ENCODE results near the gene ODC1. TPM values are rescaled to one million over a fixed set of nuclear protein-coding genes. Genes with fewer than 3 reads are reported as not detected.

ODC1 gene
- total RNA-seq, 1 donor from 2014 or later = 273 TPM

GRCh38 chr2:10406491-10407188, 41.5 kb downstream of the ODC1 start:
- peaks cover 8% of the 10 kb centered on the region for H3K36me3 Mint-ChIP-seq (ENCODE audit: low read depth)
- H3K9me3 Mint-ChIP-seq = no peaks in the 10 kb centered on the region
- no peak overlapping the region for H3K4me3 Mint-ChIP-seq

GRCh38 chr2:10406016-10406415, 42.1 kb downstream of the ODC1 start:
- no peak for DNase-seq
- Mint-ChIP-seq H3K4me3 (no peak overlapping the region), H3K4me1 (peaks cover 46% of the 10 kb centered on the region), H3K36me3 (ENCODE audit: low read depth) (peaks cover 12% of the 10 kb centered on the region), H3K9me3 (no peaks in the 10 kb centered on the region), H3K27ac (no peak overlapping the region), H3K27me3 (no peaks in the 10 kb centered on the region)
- intact Hi-C loops (cut with micrococcal nuclease) = loop anchor here (2.0 kb wide), 1 partner anchor 23 kb away; no protein-coding TSS in a partner anchor

More at GRCh38 chr2:10406491-10407188, 41.5 kb downstream of the ODC1 start:
- Mint-ChIP-seq H3K4me1 (peaks cover 42% of the 10 kb centered on the region), H3K27me3 (no peaks in the 10 kb centered on the region), H3K27ac (no peak overlapping the region)
- DNase-seq = no peak
- intact Hi-C loops (cut with micrococcal nuclease) = loop anchor here (2.0 kb wide), 1 partner anchor 24 kb away; no protein-coding TSS in a partner anchor

- H3K27me3 Mint-ChIP-seq = no peaks in the 10 kb centered on the region
- H3K4me3 Mint-ChIP-seq = no peak overlapping the region
- intact Hi-C loops (cut with micrococcal nuclease) = no loop called here
- peaks cover 50% of the 10 kb centered on the region for H3K4me1 Mint-ChIP-seq
- no peaks in the 10 kb centered on the region for H3K9me3 Mint-ChIP-seq
- H3K36me3 Mint-ChIP-seq (ENCODE audit: low read depth) = peaks cover 16% of the 10 kb centered on the region
- DNase-seq = no peak
- no peak overlapping the region for H3K27ac Mint-ChIP-seq
Measured at GRCh38 chr2:10405448-10405847, 42.7 kb downstream of the ODC1 start.

- H3K4me1 Mint-ChIP-seq = peaks cover 55% of the 10 kb centered on the region
- H3K27ac Mint-ChIP-seq = no peak overlapping the region
Measured at GRCh38 chr2:10404324-10405143, 43.6 kb downstream of the ODC1 start.

GRCh38 chr2:10402653-10403215, 45.4 kb downstream of the ODC1 start:
- no peak overlapping the region for H3K27ac Mint-ChIP-seq
- no peaks in the 10 kb centered on the region for H3K27me3 Mint-ChIP-seq
- H3K4me1 Mint-ChIP-seq = peaks cover 41% of the 10 kb centered on the region
- peaks cover 33% of the 10 kb centered on the region for H3K36me3 Mint-ChIP-seq (ENCODE audit: low read depth)
- DNase-seq = no peak
- intact Hi-C loops (cut with micrococcal nuclease) = no loop called here
- no peak overlapping the region for H3K4me3 Mint-ChIP-seq
- H3K9me3 Mint-ChIP-seq = no peaks in the 10 kb centered on the region

More at GRCh38 chr2:10404324-10405143, 43.6 kb downstream of the ODC1 start:
- Mint-ChIP-seq H3K4me3 (no peak overlapping the region), H3K36me3 (ENCODE audit: low read depth) (peaks cover 25% of the 10 kb centered on the region), H3K27me3 (no peaks in the 10 kb centered on the region), H3K9me3 (no peaks in the 10 kb centered on the region)
- intact Hi-C loops (cut with micrococcal nuclease) = no loop called here
- no peak for DNase-seq

- Mint-ChIP-seq H3K36me3 (ENCODE audit: low read depth) (peaks cover 33% of the 10 kb centered on the region), H3K4me3 (no peak overlapping the region), H3K27ac (peak overlapping the region; percentile 41), H3K4me1 (peaks cover 35% of the 10 kb centered on the region), H3K27me3 (no peaks in the 10 kb centered on the region), H3K9me3 (no peaks in the 10 kb centered on the region)
- intact Hi-C loops (cut with micrococcal nuclease) = no loop called here
- no peak for DNase-seq
Measured at GRCh38 chr2:10402062-10402585, 46.0 kb downstream of the ODC1 start.

DNA sequence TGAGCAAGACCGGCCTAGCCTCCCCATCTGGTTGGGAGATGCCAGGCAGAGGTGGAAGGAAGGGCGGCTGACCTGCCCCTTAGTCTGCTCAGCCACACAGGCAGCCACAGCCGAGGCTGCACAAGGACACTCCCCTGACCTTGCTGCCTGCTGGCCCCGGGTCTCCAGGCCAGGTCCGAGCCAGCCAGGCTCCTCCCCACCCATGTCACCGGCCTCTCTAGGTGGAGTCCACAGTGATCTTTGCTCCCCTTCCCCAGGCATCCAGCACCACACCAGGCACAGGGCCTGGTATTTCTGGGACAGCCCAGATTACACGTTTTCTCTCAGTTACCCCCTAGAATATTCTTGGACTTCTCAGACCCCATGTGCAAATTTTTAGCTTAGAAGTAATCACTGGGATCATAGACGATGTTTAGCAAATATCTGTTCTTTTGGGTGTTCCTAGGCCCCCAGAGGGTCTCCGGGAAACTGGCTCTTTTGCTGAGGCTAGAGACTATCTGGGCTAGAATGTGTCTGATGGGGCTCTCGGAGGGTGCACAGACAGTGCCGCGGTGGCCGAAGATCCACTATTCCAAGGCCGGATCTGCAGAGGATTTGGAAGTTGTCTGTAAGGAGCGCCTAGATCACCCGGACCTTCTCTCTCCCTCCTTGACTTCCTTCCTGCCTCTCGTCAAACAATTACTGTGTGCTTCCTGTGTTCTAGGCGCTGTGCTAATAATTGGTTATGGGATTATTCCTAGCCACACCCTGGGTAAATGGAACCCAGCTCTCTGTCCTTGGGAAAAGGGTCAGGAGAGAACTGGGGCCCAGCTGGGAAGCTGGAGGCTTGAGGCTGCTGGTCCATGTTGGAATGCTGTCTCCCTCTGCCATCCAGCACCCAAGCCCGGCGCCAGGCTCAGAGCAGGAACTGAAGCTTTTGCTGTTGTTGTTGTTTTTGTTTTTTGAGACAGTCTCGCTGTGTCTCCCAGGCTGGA, 46.9 kb downstream of the ODC1 start:
- no peak for DNase-seq
- peak overlapping the region; percentile 60 for H3K27ac Mint-ChIP-seq
- H3K36me3 Mint-ChIP-seq (ENCODE audit: low read depth) = peaks cover 29% of the 10 kb centered on the region
- intact Hi-C loops (cut with micrococcal nuclease) = loop anchor here (1.0 kb wide), 1 partner anchor 7 kb away; no protein-coding TSS in a partner anchor
- H3K9me3 Mint-ChIP-seq = no peaks in the 10 kb centered on the region
- H3K4me3 Mint-ChIP-seq = no peak overlapping the region
- H3K27me3 Mint-ChIP-seq = no peaks in the 10 kb centered on the region
- H3K4me1 Mint-ChIP-seq = peaks cover 27% of the 10 kb centered on the region

DNA sequence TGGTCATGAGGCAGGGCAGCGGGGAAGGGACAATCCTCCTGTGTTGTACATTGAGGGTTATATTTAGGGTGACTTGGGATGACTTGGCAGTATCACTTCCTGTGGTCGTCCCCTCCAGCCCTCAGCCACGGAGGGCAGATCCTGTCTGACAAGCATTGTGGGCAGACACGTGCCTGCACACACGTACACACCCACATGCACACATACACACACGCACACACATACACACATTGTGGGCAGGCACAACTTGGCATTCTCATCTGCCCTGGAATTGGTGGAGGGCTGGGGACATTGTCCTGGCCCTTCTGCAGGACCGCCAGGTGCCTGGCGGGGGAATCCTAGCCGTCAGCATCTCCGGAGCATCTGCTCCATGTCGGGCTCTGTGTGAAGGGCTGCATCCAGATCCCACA, 47.6 kb downstream of the ODC1 start:
- H3K36me3 Mint-ChIP-seq (ENCODE audit: low read depth) = peaks cover 29% of the 10 kb centered on the region

GRCh38 chr2:10400002-10400401, 48.1 kb downstream of the ODC1 start:
- Mint-ChIP-seq H3K27ac (peak overlapping the region; percentile 75), H3K4me3 (no peak overlapping the region), H3K27me3 (no peaks in the 10 kb centered on the region), H3K36me3 (ENCODE audit: low read depth) (peaks cover 29% of the 10 kb centered on the region), H3K9me3 (no peaks in the 10 kb centered on the region), H3K4me1 (peaks cover 22% of the 10 kb centered on the region)
- DNase-seq = no peak
- intact Hi-C loops (cut with micrococcal nuclease) = loop anchor here (1.0 kb wide), 1 partner anchor 8 kb away; no protein-coding TSS in a partner anchor

More for the DNA sequence above, 47.6 kb downstream of the ODC1 start:
- Mint-ChIP-seq H3K27me3 (no peaks in the 10 kb centered on the region), H3K4me3 (peak overlapping the region; percentile 4), H3K27ac (peak overlapping the region; percentile 60), H3K4me1 (peaks cover 22% of the 10 kb centered on the region), H3K9me3 (no peaks in the 10 kb centered on the region)
- DNase-seq = peak; percentile 69
- intact Hi-C loops (cut with micrococcal nuclease) = loop anchor here (1.0 kb wide), 1 partner anchor 8 kb away; no protein-coding TSS in a partner anchor

DNA sequence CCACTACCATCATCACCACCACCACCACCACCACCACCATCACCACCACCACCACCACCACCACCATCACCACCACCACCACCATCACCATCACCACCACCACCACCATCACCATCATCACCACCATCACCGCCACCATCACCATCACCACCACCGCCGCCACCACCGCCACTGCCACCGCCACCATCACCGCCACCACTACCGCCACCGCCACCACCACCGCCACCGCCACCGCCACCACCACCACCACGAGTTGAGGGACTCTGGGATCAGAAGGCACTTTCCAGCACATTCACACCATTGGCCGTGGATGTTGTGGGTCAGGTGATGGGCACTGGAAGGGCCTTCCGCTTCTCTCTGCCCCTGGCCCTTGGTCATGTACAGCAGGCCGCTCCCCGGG, 48.8 kb downstream of the ODC1 start:
- H3K4me1 Mint-ChIP-seq = peaks cover 23% of the 10 kb centered on the region
- H3K9me3 Mint-ChIP-seq = no peaks in the 10 kb centered on the region
- DNase-seq = no peak
- H3K27me3 Mint-ChIP-seq = no peaks in the 10 kb centered on the region
- intact Hi-C loops (cut with micrococcal nuclease) = no loop called here
- no peak overlapping the region for H3K4me3 Mint-ChIP-seq
- H3K36me3 Mint-ChIP-seq (ENCODE audit: low read depth) = peaks cover 29% of the 10 kb centered on the region
- H3K27ac Mint-ChIP-seq = peak overlapping the region; percentile 75

- Mint-ChIP-seq H3K27ac (no peak overlapping the region), H3K4me1 (peaks cover 20% of the 10 kb centered on the region), H3K9me3 (no peaks in the 10 kb centered on the region), H3K4me3 (no peak overlapping the region), H3K36me3 (ENCODE audit: low read depth) (peaks cover 27% of the 10 kb centered on the region), H3K27me3 (no peaks in the 10 kb centered on the region)
- no peak for DNase-seq
- intact Hi-C loops (cut with micrococcal nuclease) = no loop called here
Measured at GRCh38 chr2:10398496-10398895, 49.6 kb downstream of the ODC1 start.

DNA sequence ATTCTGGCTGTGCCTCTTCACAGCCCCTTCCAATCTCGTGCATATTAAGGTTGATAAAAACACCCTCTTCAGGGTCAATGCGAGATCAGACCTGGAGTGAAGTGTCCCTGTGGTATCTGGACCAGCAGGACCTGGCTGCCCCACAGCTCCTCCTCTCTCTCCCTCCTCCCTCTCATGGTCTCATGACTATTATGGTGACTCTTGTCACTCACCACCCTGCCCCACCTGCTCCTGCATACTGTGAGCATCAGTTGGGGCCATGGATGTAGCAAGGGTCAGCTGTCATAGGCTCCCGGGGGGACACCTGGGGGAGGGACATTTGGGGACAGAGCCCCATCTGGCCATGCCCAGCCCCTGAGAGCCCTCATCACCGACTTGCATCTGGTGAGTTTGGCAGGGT, 50.2 kb downstream of the ODC1 start:
- intact Hi-C loops (cut with micrococcal nuclease) = no loop called here
- no peaks in the 10 kb centered on the region for H3K27me3 Mint-ChIP-seq
- no peak overlapping the region for H3K27ac Mint-ChIP-seq
- H3K36me3 Mint-ChIP-seq (ENCODE audit: low read depth) = peaks cover 27% of the 10 kb centered on the region
- H3K4me1 Mint-ChIP-seq = peaks cover 23% of the 10 kb centered on the region
- no peaks in the 10 kb centered on the region for H3K9me3 Mint-ChIP-seq
- H3K4me3 Mint-ChIP-seq = no peak overlapping the region
- no peak for DNase-seq
